Coronary artery (tissue), 2 donors: ENCODE data around the gene SLFN14.

Experiments
- DNase-seq: peaks from one replicate; pipeline ENCODE4 v3.0.0-alpha.2; 2017; ENCODE audit warnings: low spot score
- H3K27ac ChIP-seq, 2 donors: fragments of 200-600 bp; sonication (generic); one replicate each; pipeline ENCODE4 v1.5.1; 2016 to 2019
- H3K4me3 ChIP-seq: fragments of 200-600 bp; sonication (generic); 2 replicates; pipeline ENCODE4 v1.5.1; 2016; ENCODE audit warnings: mild to moderate bottlenecking, moderate library complexity
- TF ChIP-seq, protein P1 (sequence below): fragments of 200-600 bp; sonication (generic); IDR thresholded peaks from one replicate; pipeline ENCODE4 v1.5.1; 2019; ENCODE audit warnings: antibody characterized with exemption

Gene SLFN14

DNA sequence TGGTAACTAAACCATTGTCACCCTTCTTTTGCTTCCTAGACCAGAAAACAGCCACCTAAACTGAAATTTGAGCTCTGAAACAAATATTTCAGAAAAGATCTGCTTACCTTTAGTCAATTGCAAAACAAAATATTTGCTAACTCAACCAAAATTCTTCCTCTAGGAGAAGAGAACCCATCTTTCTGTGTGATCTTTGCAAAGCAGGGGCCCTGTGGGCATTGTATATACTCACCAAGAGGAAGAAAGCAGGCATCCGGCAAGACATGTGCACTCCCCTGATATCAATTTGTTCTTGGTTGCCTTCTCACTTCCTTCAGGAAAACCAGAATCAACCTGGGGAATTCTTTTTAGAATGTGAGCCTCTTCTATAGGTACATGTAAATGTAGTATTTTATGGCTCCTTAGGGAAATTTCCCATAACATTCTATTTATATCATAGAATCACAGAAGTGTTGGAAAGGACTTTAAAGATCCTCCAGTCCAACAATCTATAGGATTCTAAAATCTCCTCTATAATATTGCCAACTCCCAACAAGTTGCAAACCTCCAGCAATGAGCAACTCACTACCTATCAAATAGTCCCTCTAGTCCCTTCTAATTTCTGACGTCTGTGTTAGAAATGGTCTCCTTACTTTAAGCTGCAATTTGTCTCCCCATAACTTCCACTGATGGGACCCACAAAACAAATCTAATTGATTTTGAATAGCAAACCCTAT, 966 bp downstream of the SLFN14 start:
- TF ChIP-seq, protein P1, sequence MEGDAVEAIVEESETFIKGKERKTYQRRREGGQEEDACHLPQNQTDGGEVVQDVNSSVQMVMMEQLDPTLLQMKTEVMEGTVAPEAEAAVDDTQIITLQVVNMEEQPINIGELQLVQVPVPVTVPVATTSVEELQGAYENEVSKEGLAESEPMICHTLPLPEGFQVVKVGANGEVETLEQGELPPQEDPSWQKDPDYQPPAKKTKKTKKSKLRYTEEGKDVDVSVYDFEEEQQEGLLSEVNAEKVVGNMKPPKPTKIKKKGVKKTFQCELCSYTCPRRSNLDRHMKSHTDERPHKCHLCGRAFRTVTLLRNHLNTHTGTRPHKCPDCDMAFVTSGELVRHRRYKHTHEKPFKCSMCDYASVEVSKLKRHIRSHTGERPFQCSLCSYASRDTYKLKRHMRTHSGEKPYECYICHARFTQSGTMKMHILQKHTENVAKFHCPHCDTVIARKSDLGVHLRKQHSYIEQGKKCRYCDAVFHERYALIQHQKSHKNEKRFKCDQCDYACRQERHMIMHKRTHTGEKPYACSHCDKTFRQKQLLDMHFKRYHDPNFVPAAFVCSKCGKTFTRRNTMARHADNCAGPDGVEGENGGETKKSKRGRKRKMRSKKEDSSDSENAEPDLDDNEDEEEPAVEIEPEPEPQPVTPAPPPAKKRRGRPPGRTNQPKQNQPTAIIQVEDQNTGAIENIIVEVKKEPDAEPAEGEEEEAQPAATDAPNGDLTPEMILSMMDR, result no peak
- DNase-seq, result no peak
- H3K4me3 ChIP-seq, result no peak overlapping the region
- no peak overlapping the region for H3K27ac ChIP-seq

GRCh38 chr17:35557353-35557752, 3.3 kb downstream of the SLFN14 start:
- no peak overlapping the region for H3K4me3 ChIP-seq
- DNase-seq, result no peak
- TF ChIP-seq, protein P1, result no peak
- no peak overlapping the region for H3K27ac ChIP-seq

GRCh38 chr17:35555691-35556090, 4.9 kb downstream of the SLFN14 start:
- Histone ChIP-seq H3K27ac (no peak overlapping the region), H3K4me3 (no peak overlapping the region)
- TF ChIP-seq, protein P1, result no peak
- no peak for DNase-seq

- DNase-seq, result no peak
- Histone ChIP-seq H3K27ac (no peak overlapping the region), H3K4me3 (no peak overlapping the region)
- TF ChIP-seq, protein P1, result no peak
Measured at GRCh38 chr17:35554668-35555067, 6.0 kb downstream of the SLFN14 start.

DNA sequence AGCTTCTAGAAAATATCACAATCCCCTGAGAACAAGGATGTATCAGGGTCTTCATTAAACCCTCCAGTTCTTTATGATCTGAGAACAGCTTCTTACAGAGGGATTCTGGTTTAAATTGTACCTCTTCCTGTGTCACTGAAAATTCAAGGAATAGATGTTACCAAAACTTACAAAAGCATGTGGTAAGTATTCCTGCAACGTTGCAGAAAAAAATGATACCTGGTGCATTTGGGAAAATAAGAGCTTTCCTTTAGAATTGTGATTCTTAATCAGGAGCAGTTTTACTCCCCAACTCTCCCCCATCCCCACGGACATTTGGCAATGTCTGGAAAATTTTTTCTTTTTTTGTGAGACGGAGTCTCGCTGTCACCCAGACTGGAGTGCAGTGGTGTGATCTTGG, 7.3 kb downstream of the SLFN14 start:
- no peak for DNase-seq
- Histone ChIP-seq H3K27ac (no peak overlapping the region), H3K4me3 (no peak overlapping the region)
- TF ChIP-seq, protein P1, result no peak

DNA sequence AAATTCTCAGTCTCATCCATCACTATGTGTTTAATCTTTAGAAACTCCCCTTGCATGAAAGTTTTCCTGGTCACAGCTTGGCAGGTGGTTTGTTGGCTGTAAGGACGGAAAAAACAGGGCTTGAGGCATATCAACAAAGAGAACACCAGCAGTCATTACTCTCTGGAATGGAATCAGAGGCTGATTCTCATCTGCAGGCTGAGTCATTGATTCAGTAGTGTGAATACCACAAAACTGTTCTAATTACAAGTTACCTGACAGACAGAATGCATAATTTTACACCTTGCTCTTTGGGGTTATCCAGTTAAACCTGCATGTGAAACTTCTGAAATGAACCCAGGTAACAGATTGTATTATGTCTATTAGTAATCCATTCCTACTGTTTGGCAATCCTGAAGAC, 11.6 kb downstream of the SLFN14 start:
- no peak for DNase-seq
- TF ChIP-seq, protein P1, result no peak
- Histone ChIP-seq H3K4me3 (no peak overlapping the region), H3K27ac (no peak overlapping the region)

- no peak overlapping the region for H3K4me3 ChIP-seq
- no peak overlapping the region for H3K27ac ChIP-seq
- DNase-seq, result no peak
- TF ChIP-seq, protein P1, result no peak
Measured at GRCh38 chr17:35548208-35548810, 12.3 kb downstream of the SLFN14 start.
